Endothelial cell of umbilical vein (primary cell): Measurements from ENCODE around the gene HPSE2. TPM values are rescaled to one million over a fixed set of nuclear protein-coding genes. Genes with fewer than 3 reads are reported as not detected.

ENCODE experiments used
- BruUV-seq: library from RNA; stranded (reverse); fragments of 400-500 nt; replicated peaks from 2 replicates; lab custom pipeline; 2021; lab: Mats Ljungman, UMichigan
- CTCF ChIA-PET: fragments of 300-600, 350-600 bp; sonication (Branson Sonifier 250); formaldehyde crosslinking; loops from one replicate; lab custom pipeline; 2021; ENCODE audit warnings: antibody characterized with exemption, inconsistent platforms; lab: Charles Lee
- POLR2A ChIA-PET: fragments of 300-600, 350-600 bp; sonication (Branson Sonifier 250); formaldehyde crosslinking; loops from one replicate; lab custom pipeline; 2021; ENCODE audit warnings: antibody characterized with exemption, inconsistent platforms; lab: Charles Lee
- DNase-seq: peaks from one replicate; pipeline ENCODE4 v3.0.0-alpha.2; 2011; ENCODE audit warnings: low read depth, low spot score
- FAIRE-seq: peaks from 2 replicates; lab custom pipeline; 2011; peaks lifted over from hg19 to GRCh38; lab: Jason Lieb, UNC
- H2AFZ ChIP-seq: 2 replicates; pipeline ENCODE4 v1.6.0; 2012; ENCODE audit warnings: low read depth, low read length, control low read depth, inconsistent platforms
- H3K27ac ChIP-seq: 2 replicates; pipeline ENCODE4 v1.5.1; 2011; ENCODE audit warnings: low read depth, mild to moderate bottlenecking, control low read depth, low read length, moderate library complexity; ENCODE audit not compliant: insufficient read depth
- H3K27me3 ChIP-seq, 2 experiments: 2 replicates each; pipeline versions ENCODE4 v1.6.0 to v1.6.1; 2011; ENCODE audit warnings: low read length in 2 of 2, mixed read lengths in 1 of 2; ENCODE audit not compliant: control insufficient read depth in 2 of 2, insufficient read depth in 2 of 2
- H3K36me3 ChIP-seq, 2 experiments: 2 replicates in 1 of 2; 3 replicates in 1 of 2; pipeline ENCODE4 v1.5.1; 2011; ENCODE audit warnings: low read length in 2 of 2, mild to moderate bottlenecking in 1 of 2, moderate library complexity in 1 of 2; ENCODE audit not compliant: control insufficient read depth in 2 of 2, insufficient read depth in 2 of 2; ENCODE audit errors: extremely low read depth in 1 of 2
- H3K4me1 ChIP-seq: 3 replicates; pipeline ENCODE4 v1.5.1; 2011; ENCODE audit warnings: mild to moderate bottlenecking, low read length; ENCODE audit not compliant: control insufficient read depth, insufficient read depth; ENCODE audit errors: extremely low read depth
- H3K4me2 ChIP-seq: 2 replicates; pipeline ENCODE4 v1.6.1; 2011; ENCODE audit warnings: low read length, control low read depth, mixed read lengths; ENCODE audit not compliant: insufficient read depth
- H3K4me3 ChIP-seq, 3 experiments: fragments of 200-600 bp in 1 of 3; sonication (generic), shearing (Covaris generic) in 1 of 3; replicated peaks in 1 of 3; 2 replicates each; pipeline ENCODE4 v1.5.1; 2011 to 2016; ENCODE audit warnings: control low read depth in 3 of 3, low read length in 3 of 3, mild to moderate bottlenecking in 2 of 3, inconsistent platforms in 1 of 3, low read depth in 1 of 3, moderate library complexity in 1 of 3; ENCODE audit not compliant: insufficient read depth in 1 of 3
- H3K79me2 ChIP-seq: 2 replicates; pipeline ENCODE4 v1.6.0; 2012; ENCODE audit warnings: low read length, inconsistent platforms; ENCODE audit not compliant: control insufficient read depth, insufficient read depth
- H3K9ac ChIP-seq: replicated peaks from 2 replicates; pipeline ENCODE3; 2011; ENCODE audit warnings: low read length, control low read depth; ENCODE audit not compliant: insufficient read depth; ENCODE audit errors: extremely low read depth
- H3K9me1 ChIP-seq: replicated peaks from 3 replicates; pipeline ENCODE4 v1.6.0; 2011; ENCODE audit warnings: mild to moderate bottlenecking, low read length; ENCODE audit not compliant: control insufficient read depth, insufficient read depth; ENCODE audit errors: extremely low read depth
- H3K9me3 ChIP-seq: replicated peaks from 2 replicates; pipeline ENCODE4 v1.5.1; 2012; ENCODE audit warnings: low read length, inconsistent platforms; ENCODE audit not compliant: control insufficient read depth, insufficient read depth
- H4K20me1 ChIP-seq: replicated peaks from 2 replicates; pipeline ENCODE3; 2011; ENCODE audit warnings: mild to moderate bottlenecking, low read length; ENCODE audit not compliant: control insufficient read depth, insufficient read depth; ENCODE audit errors: extremely low read depth
- EZH2 ChIP-seq: IDR thresholded peaks from 2 replicates; pipeline ENCODE4 v1.6.1; 2012; ENCODE audit warnings: borderline replicate concordance, low read depth, mild to moderate bottlenecking, moderate library complexity, low read length, inconsistent platforms; ENCODE audit not compliant: severe bottlenecking
- FOS ChIP-seq: IDR thresholded peaks from 2 replicates; pipeline ENCODE4 v1.6.1; 2011; ENCODE audit warnings: mild to moderate bottlenecking, low read length, moderate library complexity, borderline replicate concordance; ENCODE audit not compliant: insufficient read depth
- GATA2 ChIP-seq: IDR thresholded peaks from 2 replicates; pipeline ENCODE4 v1.7.0; 2011; ENCODE audit warnings: low read depth, mild to moderate bottlenecking, moderate library complexity, mixed read lengths, low read length; ENCODE audit not compliant: insufficient read length, insufficient read depth
- JUN ChIP-seq: IDR thresholded peaks from 2 replicates; pipeline ENCODE4 v1.6.1; 2011; ENCODE audit warnings: borderline replicate concordance, low read depth; ENCODE audit not compliant: insufficient read length, insufficient read depth
- MYC ChIP-seq: IDR thresholded peaks from one replicate; pipeline ENCODE4 v1.6.1; 2011; ENCODE audit warnings: mild to moderate bottlenecking, low read depth, low read length
- POLR2A ChIP-seq: IDR thresholded peaks from 2 replicates; pipeline ENCODE4 v1.6.1; 2012; ENCODE audit warnings: low read depth, mild to moderate bottlenecking, control low read depth, low read length
- POLR2AphosphoS5 ChIP-seq: IDR thresholded peaks from 2 replicates; pipeline ENCODE4 v1.6.1; 2012; ENCODE audit warnings: low read depth, mild to moderate bottlenecking, control low read depth, low read length, moderate library complexity; ENCODE audit not compliant: insufficient read depth
- dilution Hi-C: fragments of 300-500 bp; cut with MboI; formaldehyde crosslinking; loops from one replicate; pipeline ENCODE4 v1.15.0; 2019; ENCODE audit warnings: low sequenced_read_pairs; ENCODE audit not compliant: extremely low pct_ligation_motif_present
- intact Hi-C: fragments of 100-400 bp; cut with micrococcal nuclease; formaldehyde crosslinking; loops from one replicate; pipeline ENCODE4 v1.10.0; 2022
- polyA plus RNA-seq, 4 experiments: library from polyadenylated mRNA; depleted of rRNA in 3 of 4; stranded (reverse) in 3 of 4; unstranded in 1 of 4; fragments of >200 nt; gene quantifications; 2 replicates each; pipeline versions ENCODE4 v1.2.1 to v1.2.3, GENCODE V29; 2011 to 2012; ENCODE audit warnings: missing spikeins in 1 of 4
- total RNA-seq: library from RNA; stranded (reverse); gene quantifications from 2 replicates; pipeline ENCODE4 v1.2.3, GENCODE V29; 2021
- TF ChIP-seq, protein P1 (sequence below): IDR thresholded peaks from 2 replicates; pipeline ENCODE4 v1.6.1; 2011; ENCODE audit not compliant: insufficient read depth, insufficient read length
- TF ChIP-seq, protein P2 (sequence below), 2 donors: IDR thresholded peaks; 1 replicate in 1 of 2; 2 replicates in 1 of 2; pipeline ENCODE4 v1.5.1; 2011; ENCODE audit warnings: low read length in 2 of 2, mild to moderate bottlenecking in 2 of 2, moderate library complexity in 2 of 2, control low read depth in 1 of 2, inconsistent platforms in 1 of 2, low read depth in 1 of 2; ENCODE audit not compliant: insufficient read depth in 1 of 2; ENCODE audit errors: extremely low read depth in 1 of 2

HPSE2 gene
- total and polyA plus RNA-seq, 2 donors (not counting 3 experiments of a cell fraction or from before 2014, with no cell fraction given) = not detected

DNA sequence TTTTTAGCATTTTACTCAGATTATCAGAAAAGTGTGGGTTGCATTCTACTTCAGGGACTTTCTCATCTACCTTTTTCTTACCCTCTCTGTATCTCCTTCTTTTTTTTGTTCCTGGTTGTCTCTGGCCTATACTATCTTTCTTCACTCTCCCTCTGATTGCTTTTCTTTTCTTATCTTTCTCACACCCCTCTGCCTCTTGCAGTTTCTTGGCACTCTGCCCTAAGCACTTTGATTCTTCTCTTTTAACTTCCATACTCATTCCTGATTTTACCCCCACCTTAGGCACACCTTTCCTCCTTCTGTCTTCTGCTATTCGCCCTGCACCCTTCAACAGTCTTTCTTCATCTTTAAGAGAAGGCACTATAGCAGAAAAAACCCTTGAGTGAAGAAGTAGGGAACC is 696.1 kb downstream of the HPSE2 start:
- no peaks in the 10 kb centered on the region for H3K4me1 ChIP-seq
- DNase-seq = no peak
- no peaks in the 10 kb centered on the region for H3K79me2 ChIP-seq
- H3K4me2 ChIP-seq = no peak overlapping the region
- H2AFZ ChIP-seq = no peak overlapping the region
- CTCF ChIA-PET = no interaction called here
- TF ChIP-seq FOS = no peak
- TF ChIP-seq JUN = no peak
- TF ChIP-seq MYC = no peak
- no peak for TF ChIP-seq POLR2AphosphoS5
- TF ChIP-seq GATA2 = no peak
- TF ChIP-seq EZH2 = no peak
- TF ChIP-seq, protein P1, sequence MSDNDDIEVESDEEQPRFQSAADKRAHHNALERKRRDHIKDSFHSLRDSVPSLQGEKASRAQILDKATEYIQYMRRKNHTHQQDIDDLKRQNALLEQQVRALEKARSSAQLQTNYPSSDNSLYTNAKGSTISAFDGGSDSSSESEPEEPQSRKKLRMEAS = no peak
- no peak for TF ChIP-seq POLR2A
- TF ChIP-seq, protein P2, sequence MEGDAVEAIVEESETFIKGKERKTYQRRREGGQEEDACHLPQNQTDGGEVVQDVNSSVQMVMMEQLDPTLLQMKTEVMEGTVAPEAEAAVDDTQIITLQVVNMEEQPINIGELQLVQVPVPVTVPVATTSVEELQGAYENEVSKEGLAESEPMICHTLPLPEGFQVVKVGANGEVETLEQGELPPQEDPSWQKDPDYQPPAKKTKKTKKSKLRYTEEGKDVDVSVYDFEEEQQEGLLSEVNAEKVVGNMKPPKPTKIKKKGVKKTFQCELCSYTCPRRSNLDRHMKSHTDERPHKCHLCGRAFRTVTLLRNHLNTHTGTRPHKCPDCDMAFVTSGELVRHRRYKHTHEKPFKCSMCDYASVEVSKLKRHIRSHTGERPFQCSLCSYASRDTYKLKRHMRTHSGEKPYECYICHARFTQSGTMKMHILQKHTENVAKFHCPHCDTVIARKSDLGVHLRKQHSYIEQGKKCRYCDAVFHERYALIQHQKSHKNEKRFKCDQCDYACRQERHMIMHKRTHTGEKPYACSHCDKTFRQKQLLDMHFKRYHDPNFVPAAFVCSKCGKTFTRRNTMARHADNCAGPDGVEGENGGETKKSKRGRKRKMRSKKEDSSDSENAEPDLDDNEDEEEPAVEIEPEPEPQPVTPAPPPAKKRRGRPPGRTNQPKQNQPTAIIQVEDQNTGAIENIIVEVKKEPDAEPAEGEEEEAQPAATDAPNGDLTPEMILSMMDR (IDR thresholded peaks at IDR 0.05; ENCODE audit: extremely low read depth in 1 of 2, insufficient read depth in 1 of 2, low read depth in 1 of 2, low read length in 2 of 2) = no peak
- intact Hi-C loops = no loop called here
- POLR2A ChIA-PET = no interaction called here
- no peaks in the 10 kb centered on the region for H4K20me1 ChIP-seq
- H3K27ac ChIP-seq = no peak overlapping the region
- H3K9me1 ChIP-seq = no peaks in the 10 kb centered on the region
- H3K36me3 ChIP-seq = no peaks in the 10 kb centered on the region
- H3K27me3 ChIP-seq = no peaks in the 10 kb centered on the region
- H3K9me3 ChIP-seq = no peaks in the 10 kb centered on the region
- FAIRE-seq = no peak
- H3K4me3 ChIP-seq = no peak overlapping the region
- dilution Hi-C loops = no loop called here
- BruUV-seq = no TSS peak
- H3K9ac ChIP-seq = no peak overlapping the region
